RWPE2 (cell line): ENCODE results near the gene NFYB.

ENCODE experiments used
- ATAC-seq: fragments of 200-7000 bp; cut with Tn5 transposase; 3 replicates; pipeline ENCODE4 v1.9.1; 2021; ENCODE audit warnings: low read depth
- DNase-seq: peaks from one replicate; pipeline ENCODE4 v3.0.0-alpha.2; 2020; ENCODE audit warnings: low spot score
- H3K27ac ChIP-seq: fragments of 450-650 bp; 2 replicates; pipeline ENCODE4 v1.5.1; 2017; ENCODE audit warnings: mild to moderate bottlenecking; ENCODE audit not compliant: poor library complexity, severe bottlenecking
- H3K27me3 ChIP-seq: fragments of 250-450 bp; sonication (Bioruptor Pico); 2 replicates; pipeline ENCODE4 v1.5.1; 2021; ENCODE audit warnings: mild to moderate bottlenecking, moderate library complexity; ENCODE audit not compliant: insufficient read depth, poor library complexity, severe bottlenecking
- H3K36me3 ChIP-seq: fragments of 250-450 bp; sonication (Bioruptor Pico); 2 replicates; pipeline ENCODE4 v1.5.1; 2020; ENCODE audit warnings: low read depth, mild to moderate bottlenecking, moderate library complexity
- H3K4me1 ChIP-seq: fragments of 250-450 bp; sonication (Bioruptor Pico); 2 replicates; pipeline ENCODE4 v1.5.1; 2021; ENCODE audit warnings: mild to moderate bottlenecking, moderate library complexity; ENCODE audit not compliant: insufficient read depth, poor library complexity, severe bottlenecking
- H3K4me3 ChIP-seq: fragments of 250-450 bp; sonication (Bioruptor Pico); 2 replicates; pipeline ENCODE4 v1.5.1; 2021; ENCODE audit warnings: mild to moderate bottlenecking, moderate library complexity; ENCODE audit not compliant: severe bottlenecking
- H3K9me3 ChIP-seq: fragments of 250-450 bp; sonication (Bioruptor Pico); 2 replicates; pipeline ENCODE4 v1.5.1; 2021; ENCODE audit warnings: mild to moderate bottlenecking, moderate library complexity; ENCODE audit not compliant: severe bottlenecking
- CTCF ChIP-seq: fragments of 450-650 bp; IDR thresholded peaks from one replicate; pipeline ENCODE4 v1.5.1; 2017; ENCODE audit warnings: mild to moderate bottlenecking, moderate library complexity; ENCODE audit not compliant: poor library complexity, severe bottlenecking

NFYB gene

GRCh38 chr12:104155711-104156555 is 17.9 kb upstream of the NFYB start:
- Histone ChIP-seq H3K36me3 (no peaks in the 10 kb centered on the region), H3K9me3 (no peaks in the 10 kb centered on the region), H3K27me3 (no peaks in the 10 kb centered on the region), H3K27ac (no peak overlapping the region), H3K4me1 (no peaks in the 10 kb centered on the region), H3K4me3 (no peak overlapping the region)
- no peak for ATAC-seq
- TF ChIP-seq CTCF = no peak
- DNase-seq = no peak

- ATAC-seq = no peak
- no peak overlapping the region for H3K27ac ChIP-seq
- no peaks in the 10 kb centered on the region for H3K27me3 ChIP-seq
- no peak overlapping the region for H3K4me3 ChIP-seq
- no peak for DNase-seq
- H3K36me3 ChIP-seq = no peaks in the 10 kb centered on the region
- no peaks in the 10 kb centered on the region for H3K9me3 ChIP-seq
- TF ChIP-seq CTCF = no peak
- no peaks in the 10 kb centered on the region for H3K4me1 ChIP-seq
These were observed 16.8 kb upstream of the NFYB start for GRCh38 chr12:104154806-104155205.

GRCh38 chr12:104154286-104154685 is 16.3 kb upstream of the NFYB start:
- no peak overlapping the region for H3K4me3 ChIP-seq
- TF ChIP-seq CTCF = no peak
- H3K4me1 ChIP-seq = no peaks in the 10 kb centered on the region
- no peaks in the 10 kb centered on the region for H3K27me3 ChIP-seq
- no peaks in the 10 kb centered on the region for H3K36me3 ChIP-seq
- no peak for DNase-seq
- no peak for ATAC-seq
- H3K9me3 ChIP-seq = no peaks in the 10 kb centered on the region
- H3K27ac ChIP-seq = no peak overlapping the region

- Histone ChIP-seq H3K4me3 (no peak overlapping the region), H3K9me3 (no peaks in the 10 kb centered on the region)
These were observed 14.8 kb upstream of the NFYB start for GRCh38 chr12:104152685-104153241.

More at GRCh38 chr12:104152685-104153241, 14.8 kb upstream of the NFYB start:
- Histone ChIP-seq H3K27ac (no peak overlapping the region), H3K27me3 (no peaks in the 10 kb centered on the region), H3K36me3 (no peaks in the 10 kb centered on the region), H3K4me1 (no peaks in the 10 kb centered on the region)
- no peak for DNase-seq
- ATAC-seq = no peak
- TF ChIP-seq CTCF = no peak
